ENCODE results near the gene ESRRA.

The ESRRA gene

DNA sequence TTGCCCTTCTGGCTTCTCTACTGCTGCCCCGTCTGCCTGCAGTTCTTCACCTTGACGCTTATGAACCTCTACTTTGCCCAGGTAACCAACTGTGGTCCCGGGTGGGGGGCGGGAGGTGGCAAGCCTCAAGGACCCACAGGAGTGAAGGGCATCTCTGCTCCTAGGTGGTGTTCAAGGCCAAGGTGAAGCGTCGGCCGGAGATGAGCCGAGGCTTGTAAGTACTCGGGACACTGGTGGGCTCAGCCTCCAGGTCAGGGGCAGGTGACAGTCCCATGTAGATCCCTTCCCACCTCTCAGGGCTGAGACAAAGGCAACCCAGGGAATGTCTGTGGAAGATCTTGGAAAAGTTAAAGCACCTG lies 18.5 kb upstream of the ESRRA start:
- no peak overlapping the region for H3K4me3 ChIP-seq (ENCODE audit: control insufficient read depth, low read depth, low read length)
- TF ChIP-seq, protein P1, sequence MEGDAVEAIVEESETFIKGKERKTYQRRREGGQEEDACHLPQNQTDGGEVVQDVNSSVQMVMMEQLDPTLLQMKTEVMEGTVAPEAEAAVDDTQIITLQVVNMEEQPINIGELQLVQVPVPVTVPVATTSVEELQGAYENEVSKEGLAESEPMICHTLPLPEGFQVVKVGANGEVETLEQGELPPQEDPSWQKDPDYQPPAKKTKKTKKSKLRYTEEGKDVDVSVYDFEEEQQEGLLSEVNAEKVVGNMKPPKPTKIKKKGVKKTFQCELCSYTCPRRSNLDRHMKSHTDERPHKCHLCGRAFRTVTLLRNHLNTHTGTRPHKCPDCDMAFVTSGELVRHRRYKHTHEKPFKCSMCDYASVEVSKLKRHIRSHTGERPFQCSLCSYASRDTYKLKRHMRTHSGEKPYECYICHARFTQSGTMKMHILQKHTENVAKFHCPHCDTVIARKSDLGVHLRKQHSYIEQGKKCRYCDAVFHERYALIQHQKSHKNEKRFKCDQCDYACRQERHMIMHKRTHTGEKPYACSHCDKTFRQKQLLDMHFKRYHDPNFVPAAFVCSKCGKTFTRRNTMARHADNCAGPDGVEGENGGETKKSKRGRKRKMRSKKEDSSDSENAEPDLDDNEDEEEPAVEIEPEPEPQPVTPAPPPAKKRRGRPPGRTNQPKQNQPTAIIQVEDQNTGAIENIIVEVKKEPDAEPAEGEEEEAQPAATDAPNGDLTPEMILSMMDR (IDR thresholded peaks at IDR 0.05; ENCODE audit: control insufficient read depth, insufficient read depth, low read depth, low read length, missing control alignments), result no peak
- no peak for DNase-seq (ENCODE audit: low read depth)

DNA sequence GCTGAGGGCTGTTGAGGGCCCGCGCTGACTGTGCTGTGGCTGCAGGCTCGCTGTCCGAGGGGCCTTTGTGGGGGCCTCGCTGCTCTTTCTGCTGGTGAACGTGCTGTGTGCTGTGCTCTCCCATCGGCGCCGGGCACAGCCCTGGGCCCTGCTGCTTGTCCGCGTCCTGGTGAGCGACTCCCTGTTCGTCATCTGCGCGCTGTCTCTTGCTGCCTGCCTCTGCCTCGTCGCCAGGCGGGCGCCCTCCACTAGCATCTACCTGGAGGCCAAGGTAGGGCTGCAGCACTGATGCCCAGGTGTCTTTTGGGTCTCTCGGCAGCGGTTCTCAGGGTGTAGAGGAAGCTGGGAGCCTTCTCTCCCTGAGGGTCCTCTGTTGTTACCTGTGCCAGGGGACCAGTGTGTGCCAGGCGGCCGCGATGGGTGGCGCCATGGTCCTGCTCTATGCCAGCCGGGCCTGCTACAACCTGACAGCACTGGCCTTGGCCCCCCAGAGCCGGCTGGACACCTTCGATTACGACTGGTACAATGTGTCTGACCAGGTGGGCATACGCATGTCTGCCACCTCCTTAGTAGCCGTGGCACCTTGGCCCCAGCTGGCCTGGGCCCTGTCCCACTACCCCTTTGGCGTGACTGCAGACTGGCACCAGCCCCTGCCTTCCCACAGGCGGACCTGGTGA lies 17.5 kb upstream of the ESRRA start:
- DNase-seq (ENCODE audit: low read depth), result no peak
- TF ChIP-seq, protein P1 (IDR thresholded peaks at IDR 0.05; ENCODE audit: control insufficient read depth, insufficient read depth, low read depth, low read length, missing control alignments), result no peak
- H3K4me3 ChIP-seq (ENCODE audit: control insufficient read depth, low read depth, low read length), result no peak overlapping the region

DNA sequence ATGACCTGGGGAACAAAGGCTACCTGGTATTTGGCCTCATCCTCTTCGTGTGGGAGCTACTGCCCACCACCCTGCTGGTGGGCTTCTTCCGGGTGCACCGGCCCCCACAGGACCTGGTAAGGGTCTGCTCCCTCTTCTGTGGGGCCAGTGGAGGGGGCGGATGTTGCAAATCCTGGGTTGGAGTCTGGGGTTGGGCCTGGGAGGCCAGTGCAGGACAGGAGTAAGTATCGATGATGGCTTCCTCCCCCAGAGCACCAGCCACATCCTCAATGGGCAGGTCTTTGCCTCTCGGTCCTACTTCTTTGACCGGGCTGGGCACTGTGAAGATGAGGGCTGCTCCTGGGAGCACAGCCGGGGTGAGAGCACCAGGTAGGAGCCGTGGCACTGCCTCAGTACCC lies 17.0 kb upstream of the ESRRA start:
- no peak overlapping the region for H3K4me3 ChIP-seq (ENCODE audit: control insufficient read depth, low read depth, low read length)
- TF ChIP-seq, protein P1 (IDR thresholded peaks at IDR 0.05; ENCODE audit: control insufficient read depth, insufficient read depth, low read depth, low read length, missing control alignments), result no peak
- no peak for DNase-seq (ENCODE audit: low read depth)

DNA sequence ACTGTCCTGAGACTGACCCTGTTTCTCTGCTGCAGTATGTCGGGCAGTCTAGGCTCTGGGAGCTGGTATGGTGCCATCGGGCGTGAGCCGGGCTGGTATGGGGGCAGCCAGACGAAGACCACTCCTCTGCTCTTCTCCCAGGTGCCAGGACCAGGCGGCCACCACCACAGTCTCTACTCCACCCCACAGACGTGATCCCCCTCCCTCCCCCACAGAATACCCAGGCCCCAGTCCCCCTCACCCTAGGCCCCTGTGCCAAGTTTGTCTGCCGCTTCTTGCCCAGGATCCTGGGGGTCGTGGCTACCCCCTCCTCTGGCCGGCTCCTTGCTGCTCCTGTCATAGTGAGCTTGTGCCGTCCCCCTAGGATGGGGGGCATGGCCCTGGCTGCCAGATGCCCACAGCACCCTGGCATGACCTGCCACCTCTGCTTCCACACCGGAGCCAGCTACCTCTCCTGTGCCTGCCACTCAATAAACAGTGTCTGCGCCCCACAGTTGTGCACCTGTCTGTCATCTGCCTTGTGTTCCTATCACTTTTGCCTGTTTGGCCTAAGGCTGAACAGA lies 16.2 kb upstream of the ESRRA start:
- no peak for DNase-seq (ENCODE audit: low read depth)
- TF ChIP-seq, protein P1 (IDR thresholded peaks at IDR 0.05; ENCODE audit: control insufficient read depth, insufficient read depth, low read depth, low read length, missing control alignments), result no peak

DNA sequence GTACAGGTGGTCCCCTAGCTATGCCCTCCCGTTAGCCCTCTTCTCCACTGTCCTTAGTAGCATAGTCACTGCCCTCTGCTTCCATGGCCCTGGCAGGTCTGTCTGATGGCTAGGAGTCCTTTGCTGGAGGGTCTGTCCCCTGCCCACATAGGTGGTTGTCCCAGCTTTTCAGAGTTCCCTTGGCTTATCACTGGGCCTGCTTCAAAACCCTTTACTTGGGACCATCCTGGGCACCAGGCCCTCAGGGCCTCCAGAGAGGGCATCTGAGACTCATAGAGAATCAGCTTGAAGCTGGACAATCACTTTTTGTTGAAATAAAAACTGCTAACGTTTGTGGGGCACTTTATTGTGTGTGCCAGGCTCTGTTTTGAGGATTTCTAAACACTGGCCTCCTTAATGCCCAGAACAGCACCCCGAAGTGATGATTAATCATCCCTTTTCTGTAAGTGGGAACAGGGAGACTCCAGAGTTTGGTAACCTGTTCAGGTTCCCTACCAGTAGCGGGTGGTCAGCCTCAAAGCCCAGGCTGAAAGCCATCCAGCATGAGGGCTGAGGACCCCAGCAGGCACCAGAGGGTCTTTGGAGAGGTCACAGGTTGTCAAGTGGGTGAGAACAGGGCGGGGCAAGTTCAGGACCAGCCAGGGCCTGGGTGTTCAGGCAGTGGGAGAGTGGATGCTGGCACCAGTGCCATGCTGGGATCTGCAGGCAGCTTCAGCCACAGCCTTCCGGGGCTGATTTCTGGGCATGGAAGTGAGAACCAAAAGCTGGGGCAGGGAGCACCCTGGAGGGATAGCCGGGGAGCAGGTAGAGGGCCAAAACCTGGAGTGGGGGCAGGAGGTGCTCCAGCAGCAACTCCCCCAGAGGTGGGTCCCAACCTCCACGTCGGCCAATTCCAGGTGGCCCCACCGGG lies 14.7 kb upstream of the ESRRA start:
- H3K4me3 ChIP-seq (ENCODE audit: control insufficient read depth, low read depth, low read length), result no peak overlapping the region
- TF ChIP-seq, protein P1 (IDR thresholded peaks at IDR 0.05; ENCODE audit: control insufficient read depth, insufficient read depth, low read depth, low read length, missing control alignments), result no peak
- DNase-seq (ENCODE audit: low read depth), result no peak

More for the DNA sequence above, 16.2 kb upstream of the ESRRA start:
- no peak overlapping the region for H3K4me3 ChIP-seq (ENCODE audit: control insufficient read depth, low read depth, low read length)

DNA sequence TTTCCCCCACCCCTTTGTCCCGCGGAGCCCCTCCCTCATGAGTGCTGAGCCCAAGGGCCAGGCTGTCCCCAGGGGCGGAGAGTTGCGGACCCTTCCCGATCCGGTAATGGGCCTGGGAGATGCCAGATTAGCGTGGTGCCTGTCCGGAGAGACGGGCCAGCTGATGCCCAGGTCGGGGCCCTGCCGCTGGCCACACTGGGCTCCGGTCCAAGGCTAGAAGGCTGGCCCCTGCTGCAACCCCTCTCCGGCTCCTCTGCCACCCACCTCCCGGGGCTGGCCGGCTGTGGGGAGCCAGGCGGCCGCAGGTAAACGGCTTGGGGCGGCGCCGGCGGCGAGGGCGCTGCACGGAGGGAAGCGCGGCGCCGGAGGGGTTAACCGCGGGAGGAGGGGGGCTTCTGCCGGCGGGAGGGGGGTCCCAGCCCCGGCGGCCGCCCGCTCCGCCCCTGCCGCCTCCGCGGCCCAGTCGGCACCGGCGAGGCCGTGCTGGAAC lies 14.0 kb upstream of the ESRRA start, which contains the start of gene KCNK4:
Gene KCNK4, plus strand, starts transcription at position 41 of the 490 bp plus-strand sequence. CDS start 1,717 bp downstream, outside the sequence.
- no peak for DNase-seq (ENCODE audit: low read depth)
- TF ChIP-seq, protein P1 (IDR thresholded peaks at IDR 0.05; ENCODE audit: control insufficient read depth, insufficient read depth, low read depth, low read length, missing control alignments), result no peak
- no peak within 1 kb of the TSS for H3K4me3 ChIP-seq (ENCODE audit: control insufficient read depth, low read depth, low read length)

Data from AG09309 (cell line).